ENCODE results near the gene RFX4. TPM values are rescaled to one million over a fixed set of nuclear protein-coding genes. Genes with fewer than 3 reads are reported as not detected.

RFX4 gene
- total and polyA plus RNA-seq, 2 of the 8 experiments (the other 6 are each of a cell fraction or from before 2014, with no cell fraction given) = 0.06 TPM; not detected in 1

GRCh38 chr12:106721915-106722314, 139.1 kb downstream of the RFX4 start (continued):
- no peak for TF ChIP-seq KDM4A (IDR thresholded peaks at IDR 0.05; ENCODE audit: low read depth, low read length, severe bottlenecking)
- TF ChIP-seq TAF1 (IDR thresholded peaks at IDR 0.05; ENCODE audit: low read depth, low read length) = no peak
- TF ChIP-seq SP2 (IDR thresholded peaks at IDR 0.05; ENCODE audit: low read length) = no peak
- TF ChIP-seq CREB1 (IDR thresholded peaks at IDR 0.05) = no peak
- TF ChIP-seq SP4 (IDR thresholded peaks at IDR 0.05; ENCODE audit: low read length) = no peak
- TF ChIP-seq SAP30 (IDR thresholded peaks at IDR 0.05; ENCODE audit: insufficient read depth, insufficient replicate concordance, low read length) = no peak
